H54 (cell line): ENCODE data around the gene ZNF474.

Source experiments
- DNase-seq: peaks from one replicate; pipeline ENCODE4 v3.0.0; 2011; ENCODE audit warnings: low spot score, mixed read lengths; ENCODE audit not compliant: insufficient read length
- FAIRE-seq: peaks from 3 replicates; lab custom pipeline; 2011; peaks lifted over from hg19 to GRCh38; lab: Jason Lieb, UNC
- POLR2A ChIP-seq: IDR thresholded peaks from 2 replicates; pipeline ENCODE4 v1.6.1; 2011; ENCODE audit warnings: low read depth, mild to moderate bottlenecking, low read length

The ZNF474 gene

GRCh38 chr5:122153774-122154173 is 24.4 kb downstream of the ZNF474 start:
- no peak for DNase-seq
- no peak for TF ChIP-seq POLR2A
- FAIRE-seq: no peak

- FAIRE-seq (no peak), DNase-seq (no peak)
- no peak for TF ChIP-seq POLR2A
These were observed 25.1 kb downstream of the ZNF474 start for GRCh38 chr5:122154491-122154890.

- no peak for TF ChIP-seq POLR2A
- DNase-seq: no peak
- no peak for FAIRE-seq
These were observed 25.6 kb downstream of the ZNF474 start for GRCh38 chr5:122154910-122155309.

- DNase-seq (no peak), FAIRE-seq (no peak)
- no peak for TF ChIP-seq POLR2A
These were observed 26.2 kb downstream of the ZNF474 start for GRCh38 chr5:122155546-122155945.

GRCh38 chr5:122156724-122157325 is 27.5 kb downstream of the ZNF474 start:
- FAIRE-seq: no peak
- DNase-seq: no peak
- TF ChIP-seq POLR2A: no peak

GRCh38 chr5:122162100-122162638 is 32.8 kb downstream of the ZNF474 start:
- DNase-seq (no peak), FAIRE-seq (no peak)
- TF ChIP-seq POLR2A: no peak

- peak; percentile 89 for FAIRE-seq
- no peak for TF ChIP-seq POLR2A
- peak; percentile 54 for DNase-seq
These were observed 34.0 kb downstream of the ZNF474 start for GRCh38 chr5:122163121-122164069.

- TF ChIP-seq POLR2A: no peak
- DNase-seq (no peak), FAIRE-seq (no peak)
These were observed 34.7 kb downstream of the ZNF474 start for GRCh38 chr5:122164070-122164435.

- no peak for TF ChIP-seq POLR2A
- FAIRE-seq (no peak), DNase-seq (no peak)
These were observed 35.6 kb downstream of the ZNF474 start for GRCh38 chr5:122164831-122165558.

GRCh38 chr5:122165559-122166078 is 36.3 kb downstream of the ZNF474 start:
- no peak for TF ChIP-seq POLR2A
- FAIRE-seq (no peak), DNase-seq (no peak)

- TF ChIP-seq POLR2A: no peak
These were observed 40.2 kb downstream of the ZNF474 start for GRCh38 chr5:122169350-122170103.

GRCh38 chr5:122170620-122171019 is 41.3 kb downstream of the ZNF474 start:
- no peak for TF ChIP-seq POLR2A
- DNase-seq (no peak), FAIRE-seq (peak; percentile 88)

More at GRCh38 chr5:122169350-122170103, 40.2 kb downstream of the ZNF474 start:
- no peak for DNase-seq
- FAIRE-seq: no peak

- FAIRE-seq: peak; percentile 30
- DNase-seq: no peak
- TF ChIP-seq POLR2A: no peak
These were observed 42.9 kb downstream of the ZNF474 start for GRCh38 chr5:122172207-122172606.
